ENCODE measurements around the gene TMEM205. TPM values are rescaled to one million over a fixed set of nuclear protein-coding genes. Genes with fewer than 3 reads are reported as not detected.

Gene TMEM205
- total and polyA plus RNA-seq, 2 of the 13 experiments (the other 11 are each of a cell fraction or from before 2014, with no cell fraction given), result 45.5 to 98.7 TPM

GRCh38 chr19:11293433-11294389 lies 52.4 kb downstream of the TMEM205 start (continued):
- TF ChIP-seq ARID4A (CRISPR knock-in tag; IDR thresholded peaks at IDR 0.05; ENCODE audit: borderline replicate concordance), result peak; percentile 61; the same call in 1 of the 2 replicates
- TF ChIP-seq HOXA7 (CRISPR knock-in tag; IDR thresholded peaks at IDR 0.05), result no peak
- peak; percentile 51 for TF ChIP-seq REPIN1 (CRISPR knock-in tag; IDR thresholded peaks at IDR 0.05; ENCODE audit: borderline replicate concordance, low read depth)
- TF ChIP-seq CBX1 (IDR thresholded peaks at IDR 0.05; ENCODE audit: low read depth), result no peak
- TF ChIP-seq CREBL2 (CRISPR knock-in tag; IDR thresholded peaks at IDR 0.05; ENCODE audit: borderline replicate concordance), result no peak
- TF ChIP-seq ZNF782 (CRISPR knock-in tag; IDR thresholded peaks at IDR 0.05; ENCODE audit: borderline replicate concordance), result no peak
- TF ChIP-seq ZNF317 (CRISPR knock-in tag; IDR thresholded peaks at IDR 0.05), result 0 out of 2 replicates have a peak, but pooled peaks have one; percentile 39
- 0 out of 2 replicates have a peak, but pooled peaks have one; percentile 39 for TF ChIP-seq ZNF263 (CRISPR knock-in tag; IDR thresholded peaks at IDR 0.05)
- no peak for TF ChIP-seq AFF4 (CRISPR knock-in tag; IDR thresholded peaks at IDR 0.05)
- TF ChIP-seq ARHGAP35 (CRISPR knock-in tag; IDR thresholded peaks at IDR 0.05; ENCODE audit: borderline replicate concordance), result 0 out of 2 replicates have a peak, but pooled peaks have one; percentile 60
- peak; percentile 79; the same call in 1 of the 2 replicates for TF ChIP-seq ZNF788 (CRISPR knock-in tag; IDR thresholded peaks at IDR 0.05; ENCODE audit: borderline replicate concordance)
- no peak for TF ChIP-seq ZNF446 (CRISPR knock-in tag; IDR thresholded peaks at IDR 0.05)
- TF ChIP-seq ZNF839 (CRISPR knock-in tag; IDR thresholded peaks at IDR 0.05; ENCODE audit: borderline replicate concordance), result no peak
- no peak for TF ChIP-seq ZBTB21 (CRISPR knock-in tag; IDR thresholded peaks at IDR 0.05)
- TF ChIP-seq NKX3-1 (CRISPR knock-in tag; IDR thresholded peaks at IDR 0.05), result no peak
- TF ChIP-seq CHD2 (IDR thresholded peaks at IDR 0.05; ENCODE audit: low read depth, low read length), result no peak
- TF ChIP-seq ZNF710 (CRISPR knock-in tag; IDR thresholded peaks at IDR 0.05; ENCODE audit: borderline replicate concordance), result no peak
